Astrocyte of the spinal cord (primary cell): ENCODE results near the gene RMND1.
A peak's percentile ranks its signal among the peaks of the same experiment; 100 is the strongest.

Experiments
- DNase-seq: peaks from one replicate; pipeline ENCODE4 v3.0.0; 2011; ENCODE audit warnings: low read depth, low spot score
- H3K4me3 ChIP-seq: 2 replicates; pipeline ENCODE4 v1.5.1; 2011; ENCODE audit warnings: low read depth, mild to moderate bottlenecking, low read length, moderate library complexity
- in situ Hi-C: cut with HindIII; loops from 2 replicates; pipeline ENCODE4 v1.10.0; 2017; ENCODE audit warnings: low sequenced_read_pairs
- TF ChIP-seq, protein P1 (sequence below): IDR thresholded peaks from 2 replicates; pipeline ENCODE4 v1.5.1; 2012; ENCODE audit warnings: low read depth, mild to moderate bottlenecking, low read length, inconsistent platforms

RMND1 gene

DNA sequence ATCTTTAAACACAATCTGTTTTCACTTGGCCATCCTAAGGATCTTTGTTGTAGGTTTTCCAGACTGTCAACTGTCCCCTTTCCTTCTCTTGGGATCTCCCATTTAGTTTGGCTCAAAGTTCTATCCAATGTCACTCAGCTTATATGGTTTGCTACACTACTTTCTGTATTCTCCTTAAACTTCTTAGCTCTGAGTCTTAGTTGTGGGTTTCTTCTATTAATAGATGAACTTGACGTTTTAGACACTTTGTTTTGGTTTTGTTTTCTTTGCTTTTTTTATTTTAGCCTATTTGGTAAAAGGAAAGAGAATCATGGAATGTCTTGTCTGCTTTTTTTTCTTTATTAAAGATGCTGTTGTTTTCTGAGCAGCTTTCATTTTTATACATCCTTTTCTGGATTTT is 11.4 kb downstream of the RMND1 start:
- DNase-seq = no peak
- TF ChIP-seq, protein P1, sequence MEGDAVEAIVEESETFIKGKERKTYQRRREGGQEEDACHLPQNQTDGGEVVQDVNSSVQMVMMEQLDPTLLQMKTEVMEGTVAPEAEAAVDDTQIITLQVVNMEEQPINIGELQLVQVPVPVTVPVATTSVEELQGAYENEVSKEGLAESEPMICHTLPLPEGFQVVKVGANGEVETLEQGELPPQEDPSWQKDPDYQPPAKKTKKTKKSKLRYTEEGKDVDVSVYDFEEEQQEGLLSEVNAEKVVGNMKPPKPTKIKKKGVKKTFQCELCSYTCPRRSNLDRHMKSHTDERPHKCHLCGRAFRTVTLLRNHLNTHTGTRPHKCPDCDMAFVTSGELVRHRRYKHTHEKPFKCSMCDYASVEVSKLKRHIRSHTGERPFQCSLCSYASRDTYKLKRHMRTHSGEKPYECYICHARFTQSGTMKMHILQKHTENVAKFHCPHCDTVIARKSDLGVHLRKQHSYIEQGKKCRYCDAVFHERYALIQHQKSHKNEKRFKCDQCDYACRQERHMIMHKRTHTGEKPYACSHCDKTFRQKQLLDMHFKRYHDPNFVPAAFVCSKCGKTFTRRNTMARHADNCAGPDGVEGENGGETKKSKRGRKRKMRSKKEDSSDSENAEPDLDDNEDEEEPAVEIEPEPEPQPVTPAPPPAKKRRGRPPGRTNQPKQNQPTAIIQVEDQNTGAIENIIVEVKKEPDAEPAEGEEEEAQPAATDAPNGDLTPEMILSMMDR = no peak
- in situ Hi-C loops = no loop called here
- H3K4me3 ChIP-seq = no peak overlapping the region

DNA sequence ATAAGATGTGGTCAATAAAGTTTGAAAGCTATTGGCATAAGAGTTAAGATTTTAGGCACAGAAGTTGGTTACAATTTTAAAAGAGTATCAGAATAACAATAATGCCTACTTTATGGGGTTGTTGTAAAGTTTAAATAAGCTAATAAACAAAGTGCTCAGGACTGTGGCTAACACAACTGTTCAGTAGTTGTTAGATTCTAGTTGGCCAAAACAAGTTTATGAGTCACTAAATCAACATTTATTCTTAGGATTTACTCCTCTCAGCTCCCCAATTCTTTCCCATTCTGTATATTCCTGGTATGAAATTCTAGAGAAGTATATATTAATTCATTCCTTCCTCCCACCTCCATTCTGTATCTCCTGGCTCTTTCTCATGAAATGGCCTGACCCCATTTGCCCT is 14.5 kb downstream of the RMND1 start:
- H3K4me3 ChIP-seq = no peak overlapping the region
- peak; percentile 37 for DNase-seq
- in situ Hi-C loops = no loop called here
- TF ChIP-seq, protein P1 = no peak

DNA sequence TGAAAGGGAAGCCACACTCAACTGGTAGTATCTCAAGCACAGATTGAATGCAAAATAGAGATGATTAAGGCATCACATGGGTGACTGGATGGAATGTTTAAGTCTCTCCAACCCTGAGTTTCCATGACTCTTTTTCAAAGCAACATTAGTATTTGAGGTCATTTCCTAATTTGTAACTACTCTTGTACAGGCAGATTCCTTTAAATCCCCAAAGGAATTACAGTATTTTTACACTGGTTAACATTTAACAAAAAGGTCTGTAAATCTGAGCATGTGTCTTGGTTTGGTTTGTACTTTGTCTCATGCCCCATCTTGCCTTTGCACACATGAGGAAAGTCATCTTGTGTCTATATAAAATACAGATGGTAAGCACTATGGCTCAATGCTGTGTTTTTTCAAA is 15.1 kb downstream of the RMND1 start:
- TF ChIP-seq, protein P1 = no peak
- H3K4me3 ChIP-seq = no peak overlapping the region
- peak; percentile 66 for DNase-seq
- in situ Hi-C loops = no loop called here

DNA sequence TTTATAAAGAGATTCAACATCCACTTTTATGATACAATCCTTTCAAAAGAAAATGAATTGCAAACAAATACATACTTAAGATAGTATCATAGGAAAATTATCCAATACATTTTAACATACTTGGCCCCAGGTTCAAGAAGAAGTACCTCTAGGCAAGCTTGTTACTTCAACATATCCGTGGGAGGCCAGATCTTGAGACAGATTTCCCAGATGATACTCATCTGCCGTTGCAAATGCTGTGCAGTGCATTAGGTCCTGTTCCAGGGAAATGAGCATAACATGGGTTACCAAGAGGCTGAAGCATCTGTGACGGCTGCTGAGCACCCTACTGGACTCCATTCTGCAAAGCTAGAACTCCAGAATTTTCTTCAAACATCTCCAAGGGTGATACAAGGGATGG is 15.6 kb downstream of the RMND1 start:
- in situ Hi-C loops = no loop called here
- DNase-seq = no peak
- TF ChIP-seq, protein P1 = no peak
- H3K4me3 ChIP-seq = no peak overlapping the region

DNA sequence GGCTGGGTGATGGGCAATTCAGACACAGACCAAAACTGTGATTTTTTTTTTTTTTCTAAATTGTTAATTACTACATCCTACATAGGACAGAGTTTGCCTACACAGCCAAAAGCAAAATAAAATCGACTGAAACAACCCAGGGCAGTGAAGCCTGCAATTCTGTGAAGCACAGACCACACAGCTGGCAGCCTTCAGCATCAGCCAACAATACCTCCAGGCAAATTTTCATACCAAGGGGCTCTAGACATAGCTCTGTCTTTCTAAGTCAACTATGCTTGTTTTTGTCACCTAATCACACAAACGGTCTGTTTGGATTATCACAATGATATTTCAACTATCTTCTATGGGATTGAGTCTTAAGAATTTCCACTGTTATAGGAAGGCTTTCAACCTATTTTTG is 17.6 kb downstream of the RMND1 start:
- TF ChIP-seq, protein P1 = no peak
- in situ Hi-C loops = no loop called here

DNA sequence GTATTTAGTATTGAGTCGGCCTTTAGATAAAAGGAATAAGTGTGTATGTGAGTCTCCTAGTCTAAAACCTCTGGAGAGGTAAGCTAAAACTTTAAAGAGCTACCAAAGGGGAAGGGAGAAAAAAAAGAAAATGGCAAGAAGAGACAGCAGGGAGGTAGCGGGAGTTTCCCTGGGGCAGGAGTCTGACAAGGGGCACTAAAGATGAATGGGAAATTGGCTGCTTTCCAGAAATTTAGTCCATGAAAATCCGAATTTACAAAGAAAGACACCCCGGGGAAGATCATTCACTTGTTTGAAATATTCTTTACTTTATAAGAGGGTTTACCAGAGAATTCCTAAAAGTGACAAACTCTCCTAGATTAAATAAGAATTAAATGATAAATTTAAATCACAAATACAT is 19.3 kb downstream of the RMND1 start:
- no peak for DNase-seq

More for the DNA sequence above, 17.6 kb downstream of the RMND1 start:
- no peak for DNase-seq
- no peak overlapping the region for H3K4me3 ChIP-seq

More for the DNA sequence above, 19.3 kb downstream of the RMND1 start:
- H3K4me3 ChIP-seq = no peak overlapping the region
- in situ Hi-C loops = no loop called here
- TF ChIP-seq, protein P1 = no peak
